K562 (cell line): ENCODE measurements around the gene THYN1. TPM values are rescaled to one million over a fixed set of nuclear protein-coding genes. Genes with fewer than 3 reads are reported as not detected.

Source experiments
- ATAC-seq: fragments of 200-7000 bp; cut with Tn5 transposase; 3 replicates; pipeline ENCODE4 v1.9.1; 2020; ENCODE audit warnings: moderate library complexity
- BruUV-seq: library from RNA; stranded (reverse); fragments of 400-500 nt; replicated peaks from 2 replicates; lab custom pipeline; 2021; lab: Mats Ljungman, UMichigan
- CTCF ChIA-PET: fragments of 300-600 bp; formaldehyde crosslinking; extraction: SDS; loops from one replicate; lab custom pipeline; 2021; ENCODE audit warnings: low intra/inter-chr PET ratio; lab: Yijun Ruan, JAX
- POLR2A ChIA-PET: fragments of 300-600, 350-650 bp; sonication (Branson Sonifier 250); formaldehyde crosslinking; extraction: SDS; loops from one replicate; lab custom pipeline; 2021; ENCODE audit warnings: antibody characterized with exemption, inconsistent platforms; lab: Yijun Ruan, JAX
- DNase-seq, 4 experiments: peaks; one replicate each; pipeline versions ENCODE4 v3.0.0 to v3.0.0-alpha.2; 2011 to 2018; ENCODE audit warnings: low spot score in 3 of 4, mixed read lengths in 3 of 4; ENCODE audit errors: extremely low read depth in 1 of 4
- FAIRE-seq: peaks from 2 replicates; lab custom pipeline; 2011; peaks lifted over from hg19 to GRCh38; lab: Jason Lieb, UNC
- H2AFZ ChIP-seq: 2 replicates; pipeline ENCODE4 v1.6.0; 2011; ENCODE audit warnings: low read depth, low read length, control low read depth, inconsistent platforms
- H3K27ac ChIP-seq: fragments of 200-600 bp; 3 replicates; pipeline ENCODE4 v1.8.0; 2011; ENCODE audit warnings: low read depth, mild to moderate bottlenecking, control low read depth, inconsistent platforms, low read length, moderate library complexity, mixed read lengths; ENCODE audit errors: extremely low read depth
- H3K27me3 ChIP-seq, 2 experiments: fragments of 300-600 bp in 1 of 2; 2 replicates in 1 of 2; 3 replicates in 1 of 2; pipeline versions ENCODE4 v1.6.0 to v1.8.0; 2011; ENCODE audit warnings: inconsistent platforms in 2 of 2, low read length in 2 of 2, mild to moderate bottlenecking in 1 of 2, mixed read lengths in 1 of 2, moderate library complexity in 1 of 2; ENCODE audit not compliant: control insufficient read depth in 2 of 2, insufficient read depth in 2 of 2
- H3K36me3 ChIP-seq: fragments of 300-600 bp; 3 replicates; pipeline ENCODE4 v1.8.0; 2011; ENCODE audit warnings: mild to moderate bottlenecking, low read length, inconsistent platforms; ENCODE audit not compliant: control insufficient read depth, insufficient read depth
- H3K4me1 ChIP-seq, 2 experiments: fragments of 200-600 bp in 1 of 2; replicated peaks in 1 of 2; 2 replicates in 1 of 2; 3 replicates in 1 of 2; pipeline versions ENCODE4 v1.5.1 to v1.8.0; 2011; ENCODE audit warnings: inconsistent platforms in 2 of 2, low read length in 2 of 2, mild to moderate bottlenecking in 1 of 2, mixed read lengths in 1 of 2, moderate library complexity in 1 of 2; ENCODE audit not compliant: control insufficient read depth in 2 of 2, insufficient read depth in 2 of 2
- H3K4me2 ChIP-seq: 2 replicates; pipeline ENCODE4 v1.6.1; 2011; ENCODE audit warnings: low read length, control low read depth, inconsistent platforms, mixed read lengths; ENCODE audit not compliant: insufficient read depth
- H3K4me3 ChIP-seq: fragments of 200-600 bp; sonication (generic), shearing (Covaris generic); 2 replicates; pipeline ENCODE4 v1.5.1; 2016; ENCODE audit warnings: control low read depth, inconsistent platforms
- H3K79me2 ChIP-seq: fragments of 200-600 bp; 3 replicates; pipeline ENCODE4 v1.8.0; 2011; ENCODE audit warnings: low read length, inconsistent platforms; ENCODE audit not compliant: control insufficient read depth, insufficient read depth
- H3K9ac ChIP-seq, 2 experiments: 2 replicates each; pipeline versions ENCODE4 v1.6.0 to v1.6.1; 2011; ENCODE audit warnings: low read depth in 2 of 2, low read length in 2 of 2, control low read depth in 1 of 2, inconsistent platforms in 1 of 2, mild to moderate bottlenecking in 1 of 2, mixed read lengths in 1 of 2; ENCODE audit not compliant: insufficient read depth in 1 of 2
- H3K9me1 ChIP-seq: one replicate; pipeline ENCODE4 v1.6.0; 2011; ENCODE audit warnings: inconsistent platforms, mild to moderate bottlenecking, low read length, moderate library complexity; ENCODE audit not compliant: control insufficient read depth, insufficient read depth
- H3K9me3 ChIP-seq: replicated peaks from 2 replicates; pipeline ENCODE4 v1.5.1; 2011; ENCODE audit warnings: low read depth, low read length, inconsistent platforms; ENCODE audit not compliant: control insufficient read depth, insufficient read depth
- H4K20me1 ChIP-seq: replicated peaks from 2 replicates; pipeline ENCODE4 v1.6.1; 2011; ENCODE audit warnings: low read length, inconsistent platforms, mixed read lengths; ENCODE audit not compliant: control insufficient read depth, insufficient read depth
- ATF4 ChIP-seq: fragments of 450-650 bp; formaldehyde crosslinking; IDR thresholded peaks from 2 replicates; pipeline ENCODE4 v1.4.0; 2022; ENCODE audit warnings: mild to moderate bottlenecking, moderate library complexity
- BDP1 ChIP-seq: IDR thresholded peaks from 3 replicates; pipeline ENCODE4 v1.6.1; 2011; ENCODE audit not compliant: insufficient read length, insufficient read depth
- CREM ChIP-seq: IDR thresholded peaks from 2 replicates; pipeline ENCODE4 v1.6.1; 2014; ENCODE audit warnings: antibody characterized with exemption, low read depth
- CTCFL ChIP-seq: IDR thresholded peaks from 2 replicates; pipeline ENCODE4 v1.6.1; 2011; ENCODE audit warnings: borderline replicate concordance, low read depth, mild to moderate bottlenecking, moderate library complexity, low read length; ENCODE audit not compliant: insufficient read depth, poor library complexity, severe bottlenecking
- MAFG ChIP-seq: fragments of 450-650 bp; conservative IDR thresholded peaks from 2 replicates; pipeline ENCODE4 v1.6.1; 2016; ENCODE audit warnings: missing genetic modification characterization, missing compliant biosample characterization
- MYC ChIP-seq, 2 experiments: fragments of 250-450 bp in 1 of 2; sonication (Bioruptor Pico) in 1 of 2; IDR thresholded peaks; 2 replicates each; pipeline versions ENCODE4 v1.5.1 to v1.6.1; 2012 to 2021; ENCODE audit warnings: low read depth in 2 of 2, borderline replicate concordance in 1 of 2, improper control_type of control experiment in 1 of 2, low read length in 1 of 2, mild to moderate bottlenecking in 1 of 2, moderate library complexity in 1 of 2
- NR4A1 ChIP-seq, 2 experiments: fragments of 250-450 bp in 1 of 2; fragments of 450-650 bp in 1 of 2; sonication (Bioruptor Pico) in 1 of 2; IDR thresholded peaks; 2 replicates each; pipeline versions ENCODE4 v1.4.0 to v1.6.1; 2016 to 2020; ENCODE audit warnings: mild to moderate bottlenecking in 2 of 2, missing compliant biosample characterization in 1 of 2, missing genetic modification characterization in 1 of 2, moderate library complexity in 1 of 2
- PKNOX1 ChIP-seq: fragments of 450-650 bp; IDR thresholded peaks from 2 replicates; pipeline ENCODE4 v1.6.1; 2016
- PTTG1 ChIP-seq: fragments of 450-650 bp; IDR thresholded peaks from 2 replicates; pipeline ENCODE4 v1.6.1; 2016; ENCODE audit warnings: low read depth, mild to moderate bottlenecking, missing genetic modification characterization, missing compliant biosample characterization
- RAD21 ChIP-seq, 2 experiments: fragments of 250-450 bp in 1 of 2; fragments of 450-650 bp in 1 of 2; sonication (Bioruptor Pico) in 1 of 2; formaldehyde crosslinking in 1 of 2; IDR thresholded peaks in 1 of 2; conservative IDR thresholded peaks in 1 of 2; 2 replicates each; pipeline versions ENCODE4 v1.4.0 to v1.8.0; 2020 to 2022; ENCODE audit warnings: mild to moderate bottlenecking in 2 of 2, moderate library complexity in 1 of 2
- TRIM28 ChIP-seq: fragments of 450-650 bp; IDR thresholded peaks from 2 replicates; pipeline ENCODE4 v1.6.1; 2017
- ZFP36 ChIP-seq: fragments of 150-350 bp; IDR thresholded peaks from 2 replicates; pipeline ENCODE4 v1.6.1; 2018; ENCODE audit warnings: low read length, low read depth; ENCODE audit not compliant: partially characterized antibody
- ZNF316 ChIP-seq: fragments of 450-650 bp; IDR thresholded peaks from 2 replicates; pipeline ENCODE4 v1.6.1; 2016
- WGBS: fragments of 100-300 bp; shearing (Covaris generic); methylation state at CpG from one replicate; pipeline ENCODE4 v1.1.6; 2016; ENCODE audit warnings: low coverage, mixed read lengths; ENCODE audit not compliant: insufficient coverage; ENCODE audit errors: missing lambda C conversion rate; 5-methylcytosine and 5-hydroxymethylcytosine counted together
- in situ Hi-C: fragments of 300-500 bp; cut with MboI; formaldehyde crosslinking; loops from 4 replicates; pipeline ENCODE4 v1.15.0; 2018; ENCODE audit warnings: inconsistent platforms, mixed read lengths
- intact Hi-C: fragments of 100-400 bp; cut with micrococcal nuclease; formaldehyde crosslinking; loops from 2 replicates; pipeline ENCODE4 v1.14.2; 2022
- polyA plus RNA-seq, 8 experiments: library from polyadenylated mRNA; depleted of rRNA in 4 of 8; stranded (reverse) in 5 of 8; unstranded in 3 of 8; fragments of >200 nt; fragmentation: Nextera tagmentation in 2 of 8; fragmentation: Illumina TruSeq in 1 of 8; extraction: Ambion mirVana in 2 of 8; extraction: Trizol in 1 of 8; gene quantifications; 2 replicates each; pipeline versions ENCODE4 v1.2.1 to v1.2.3, GENCODE V29; 2011 to 2014; ENCODE audit warnings: inconsistent platforms in 1 of 8, missing spikeins in 1 of 8
- total RNA-seq, 7 experiments: library from RNA; depleted of rRNA in 6 of 7; stranded (reverse); fragments of >200 nt in 6 of 7; fragmentation: Illumina TruSeq in 2 of 7; extraction: Trizol in 2 of 7; gene quantifications; 2 replicates each; pipeline versions ENCODE4 v1.2.1 to v1.2.3, GENCODE V29; 2011 to 2021; ENCODE audit warnings: low replicate concordance in 1 of 7
- TF ChIP-seq, protein P1 (sequence below), 3 experiments: IDR thresholded peaks in 2 of 3; conservative IDR thresholded peaks in 1 of 3; 2 replicates each; pipeline ENCODE4 v1.5.1; 2011 to 2012; ENCODE audit warnings: low read length in 3 of 3, mild to moderate bottlenecking in 3 of 3, control low read depth in 2 of 3, improper control_type of control experiment in 1 of 3, inconsistent platforms in 1 of 3, low read depth in 1 of 3, mixed read lengths in 1 of 3, moderate library complexity in 1 of 3; ENCODE audit not compliant: insufficient read depth in 2 of 3
- TF ChIP-seq, protein P2 (sequence below): fragments of 450-650 bp; IDR thresholded peaks from 2 replicates; pipeline ENCODE4 v1.6.1; 2016; ENCODE audit warnings: antibody characterized with exemption

THYN1 gene
- total and polyA plus RNA-seq, 9 of the 15 experiments (the other 6 are each of a cell fraction or from before 2014, with no cell fraction given), result 54.9 to 279 (median 104) TPM

- 92% methylated on average over 9 of the region's 9 CpGs for WGBS
- H3K4me2 ChIP-seq, result no peak overlapping the region
- no peak overlapping the region for H2AFZ ChIP-seq
- ATAC-seq (no peak), DNase-seq (no peak), FAIRE-seq (no peak)
- H3K79me2 ChIP-seq, result no peaks in the 10 kb centered on the region
- TF ChIP-seq BDP1 (no peak), ZNF316 (no peak), TRIM28 (no peak), PKNOX1 (no peak), NR4A1 (CRISPR knock-in tag; IDR thresholded peaks at IDR 0.05) (no peak), NR4A1 (tag; IDR thresholded peaks at IDR 0.05) (no peak), PTTG1 (tag) (no peak), CTCFL (no peak), MAFG (tag) (no peak), CREM (no peak), ZFP36 (no peak), MYC (IDR thresholded peaks at IDR 0.05; ENCODE audit: low read depth, low read length) (no peak), MYC (CRISPR knock-in tag; IDR thresholded peaks at IDR 0.05; ENCODE audit: borderline replicate concordance, low read depth) (no peak), ATF4 (CRISPR knock-in tag) (no peak), RAD21 (CRISPR knock-in tag; conservative IDR thresholded peaks at IDR 0.05 in 1 of 2, IDR thresholded peaks at IDR 0.05 in 1 of 2) (no peak)
- TF ChIP-seq, protein P1, sequence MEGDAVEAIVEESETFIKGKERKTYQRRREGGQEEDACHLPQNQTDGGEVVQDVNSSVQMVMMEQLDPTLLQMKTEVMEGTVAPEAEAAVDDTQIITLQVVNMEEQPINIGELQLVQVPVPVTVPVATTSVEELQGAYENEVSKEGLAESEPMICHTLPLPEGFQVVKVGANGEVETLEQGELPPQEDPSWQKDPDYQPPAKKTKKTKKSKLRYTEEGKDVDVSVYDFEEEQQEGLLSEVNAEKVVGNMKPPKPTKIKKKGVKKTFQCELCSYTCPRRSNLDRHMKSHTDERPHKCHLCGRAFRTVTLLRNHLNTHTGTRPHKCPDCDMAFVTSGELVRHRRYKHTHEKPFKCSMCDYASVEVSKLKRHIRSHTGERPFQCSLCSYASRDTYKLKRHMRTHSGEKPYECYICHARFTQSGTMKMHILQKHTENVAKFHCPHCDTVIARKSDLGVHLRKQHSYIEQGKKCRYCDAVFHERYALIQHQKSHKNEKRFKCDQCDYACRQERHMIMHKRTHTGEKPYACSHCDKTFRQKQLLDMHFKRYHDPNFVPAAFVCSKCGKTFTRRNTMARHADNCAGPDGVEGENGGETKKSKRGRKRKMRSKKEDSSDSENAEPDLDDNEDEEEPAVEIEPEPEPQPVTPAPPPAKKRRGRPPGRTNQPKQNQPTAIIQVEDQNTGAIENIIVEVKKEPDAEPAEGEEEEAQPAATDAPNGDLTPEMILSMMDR (IDR thresholded peaks at IDR 0.05 in 2 of 3, conservative IDR thresholded peaks at IDR 0.05 in 1 of 3; ENCODE audit: insufficient read depth in 2 of 3, low read depth in 1 of 3, low read length in 3 of 3), result no peak
- TF ChIP-seq, protein P2, sequence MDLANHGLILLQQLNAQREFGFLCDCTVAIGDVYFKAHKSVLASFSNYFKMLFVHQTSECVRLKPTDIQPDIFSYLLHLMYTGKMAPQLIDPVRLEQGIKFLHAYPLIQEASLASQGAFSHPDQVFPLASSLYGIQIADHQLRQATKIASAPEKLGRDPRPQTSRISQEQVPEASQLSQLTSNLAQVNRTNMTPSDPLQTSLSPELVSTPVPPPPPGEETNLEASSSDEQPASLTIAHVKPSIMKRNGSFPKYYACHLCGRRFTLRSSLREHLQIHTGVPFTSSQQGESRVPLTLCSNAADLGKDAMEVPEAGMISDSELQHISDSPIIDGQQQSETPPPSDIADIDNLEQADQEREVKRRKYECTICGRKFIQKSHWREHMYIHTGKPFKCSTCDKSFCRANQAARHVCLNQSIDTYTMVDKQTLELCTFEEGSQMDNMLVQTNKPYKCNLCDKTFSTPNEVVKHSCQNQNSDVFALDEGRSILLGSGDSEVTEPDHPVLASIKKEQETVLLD, result no peak
- in situ Hi-C loops, result no loop called here
- H3K27me3 ChIP-seq, result no peaks in the 10 kb centered on the region
- H3K36me3 ChIP-seq, result peaks cover 94% of the 10 kb centered on the region
- POLR2A ChIA-PET, result interaction anchor here (0.6 to 0.9 kb wide), 3 partner anchors 24 to 191 kb away, joined by 3 read pairs; partner anchors contain the start of gene NCAPD3
- H4K20me1 ChIP-seq, result no peaks in the 10 kb centered on the region
- H3K27ac ChIP-seq, result no peak overlapping the region
- CTCF ChIA-PET, result no interaction called here
- no peaks in the 10 kb centered on the region for H3K9me1 ChIP-seq
- no TSS peak for BruUV-seq
- no peaks in the 10 kb centered on the region for H3K9me3 ChIP-seq
- H3K4me1 ChIP-seq, result no peaks in the 10 kb centered on the region
- no peak overlapping the region for H3K9ac ChIP-seq
- no peak overlapping the region for H3K4me3 ChIP-seq
- intact Hi-C loops, result no loop called here
Observed at GRCh38 chr11:134199531-134199930, 53.6 kb downstream of the THYN1 start.
